DMS79 treated with DMSO at 0.1 percent for 48 hours (cell line): ENCODE results near the gene SLC6A9.

Source experiments
- DNase-seq: peaks from one replicate; lab custom pipeline; 2025; lab: John Stamatoyannopoulos, UW

The SLC6A9 gene

GRCh38 chr1:44031252-44032169, at the start of gene SLC6A9:
Gene SLC6A9, minus strand, starts transcription at chr1:44031462. Its CDS starts 7,185 bp downstream, at chr1:44024277.
- DNase-seq: peak; percentile 19

- DNase-seq: no peak
Observed at GRCh38 chr1:44079566-44079965, 48.3 kb upstream of the SLC6A9 start.

- no peak for DNase-seq
Observed at GRCh38 chr1:44078104-44078503, 46.8 kb upstream of the SLC6A9 start.

- DNase-seq: no peak
Observed at GRCh38 chr1:44077421-44077820, 46.2 kb upstream of the SLC6A9 start.

GRCh38 chr1:44076066-44076465, 44.8 kb upstream of the SLC6A9 start:
- DNase-seq: no peak

- DNase-seq: no peak
Observed at GRCh38 chr1:44074415-44074814, 43.2 kb upstream of the SLC6A9 start.

- DNase-seq: no peak
Observed at GRCh38 chr1:44073528-44073927, 42.3 kb upstream of the SLC6A9 start.

GRCh38 chr1:44072821-44073220, 41.6 kb upstream of the SLC6A9 start:
- no peak for DNase-seq

- DNase-seq: no peak
Observed at GRCh38 chr1:44072204-44072603, 40.9 kb upstream of the SLC6A9 start.

- no peak for DNase-seq
Observed at GRCh38 chr1:44071461-44071860, 40.2 kb upstream of the SLC6A9 start.

GRCh38 chr1:44068442-44068921, 37.2 kb upstream of the SLC6A9 start:
- DNase-seq: no peak

GRCh38 chr1:44067266-44068250, 36.3 kb upstream of the SLC6A9 start:
- no peak for DNase-seq

GRCh38 chr1:44062656-44063179, 31.5 kb upstream of the SLC6A9 start:
- DNase-seq: no peak

- no peak for DNase-seq
Observed at GRCh38 chr1:44061857-44062256, 30.6 kb upstream of the SLC6A9 start.

GRCh38 chr1:44060830-44061267, 29.6 kb upstream of the SLC6A9 start:
- no peak for DNase-seq

GRCh38 chr1:44059664-44060355, 28.5 kb upstream of the SLC6A9 start:
- DNase-seq: no peak

GRCh38 chr1:44059212-44059611, 27.9 kb upstream of the SLC6A9 start:
- DNase-seq: no peak

GRCh38 chr1:44057293-44057692, 26.0 kb upstream of the SLC6A9 start:
- DNase-seq: no peak

GRCh38 chr1:44053394-44053793, 22.1 kb upstream of the SLC6A9 start:
- no peak for DNase-seq

GRCh38 chr1:44050261-44050660, 19.0 kb upstream of the SLC6A9 start:
- no peak for DNase-seq

GRCh38 chr1:44049839-44050238, 18.6 kb upstream of the SLC6A9 start:
- DNase-seq: no peak
